ENCODE data around the gene TCN2. TPM values are rescaled to one million over a fixed set of nuclear protein-coding genes. Genes with fewer than 3 reads are reported as not detected.

The TCN2 gene
- total RNA-seq, 2 experiments from 2014 or later: 3.8 TPM; not detected in 1

- Histone ChIP-seq H3K27ac (ENCODE audit: low read depth, low read length, poor library complexity, severe bottlenecking) (no peak overlapping the region), H2AFZ (ENCODE audit: low read length) (peak overlapping the region; percentile 87), H3K4me2 (ENCODE audit: low read length) (peak overlapping the region; percentile 94), H3K79me2 (ENCODE audit: insufficient read depth, low read depth, low read length) (no peaks in the 10 kb centered on the region), H3K4me3 (ENCODE audit: low read depth, low read length, poor library complexity, severe bottlenecking) (peak overlapping the region; percentile 86), H3K9me2 (ENCODE audit: insufficient read depth, low read length) (no peaks in the 10 kb centered on the region), H3K36me3 (ENCODE audit: insufficient read depth, low read length) (no peaks in the 10 kb centered on the region), H3K9me3 (ENCODE audit: low read length) (no peaks in the 10 kb centered on the region), H3K4me1 (ENCODE audit: insufficient read depth, low read length, poor library complexity, severe bottlenecking) (peaks cover 8% of the 10 kb centered on the region), H4K20me1 (ENCODE audit: insufficient read depth, low read length) (no peaks in the 10 kb centered on the region)
- intact Hi-C loops (cut with micrococcal nuclease; ENCODE audit: unreplicated experiment): no loop called here
- no TSS peak for BruUV-seq (replicated peaks)
- TF ChIP-seq, protein P1, sequence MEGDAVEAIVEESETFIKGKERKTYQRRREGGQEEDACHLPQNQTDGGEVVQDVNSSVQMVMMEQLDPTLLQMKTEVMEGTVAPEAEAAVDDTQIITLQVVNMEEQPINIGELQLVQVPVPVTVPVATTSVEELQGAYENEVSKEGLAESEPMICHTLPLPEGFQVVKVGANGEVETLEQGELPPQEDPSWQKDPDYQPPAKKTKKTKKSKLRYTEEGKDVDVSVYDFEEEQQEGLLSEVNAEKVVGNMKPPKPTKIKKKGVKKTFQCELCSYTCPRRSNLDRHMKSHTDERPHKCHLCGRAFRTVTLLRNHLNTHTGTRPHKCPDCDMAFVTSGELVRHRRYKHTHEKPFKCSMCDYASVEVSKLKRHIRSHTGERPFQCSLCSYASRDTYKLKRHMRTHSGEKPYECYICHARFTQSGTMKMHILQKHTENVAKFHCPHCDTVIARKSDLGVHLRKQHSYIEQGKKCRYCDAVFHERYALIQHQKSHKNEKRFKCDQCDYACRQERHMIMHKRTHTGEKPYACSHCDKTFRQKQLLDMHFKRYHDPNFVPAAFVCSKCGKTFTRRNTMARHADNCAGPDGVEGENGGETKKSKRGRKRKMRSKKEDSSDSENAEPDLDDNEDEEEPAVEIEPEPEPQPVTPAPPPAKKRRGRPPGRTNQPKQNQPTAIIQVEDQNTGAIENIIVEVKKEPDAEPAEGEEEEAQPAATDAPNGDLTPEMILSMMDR (conservative IDR thresholded peaks at IDR 0.05; ENCODE audit: low read length): no peak
- TF ChIP-seq EZH2phosphoT487 (IDR thresholded peaks at IDR 0.05; ENCODE audit: borderline replicate concordance, low read depth, low read length): no peak
- CTCF ChIA-PET (ENCODE audit: unreplicated experiment): interaction anchor here (0.7 kb wide), 1 partner anchor 32 kb away, joined by 3 read pairs; no protein-coding TSS in a partner anchor
- POLR2A ChIA-PET: no interaction called here
- DNase-seq (ENCODE audit: low spot score): no peak
These were observed 60.1 kb downstream of the TCN2 start for GRCh38 chr22:30667107-30667493.

- POLR2A ChIA-PET: no interaction called here
- peak within 1 kb of the TSS; percentile 87 for H2AFZ ChIP-seq (ENCODE audit: low read length)
- CTCF ChIA-PET (ENCODE audit: unreplicated experiment): no interaction called here
- peaks cover 8% of the 10 kb centered on the region for H3K4me1 ChIP-seq (ENCODE audit: insufficient read depth, low read length, poor library complexity, severe bottlenecking)
- TF ChIP-seq, protein P1 (conservative IDR thresholded peaks at IDR 0.05; ENCODE audit: low read length): no peak
- TF ChIP-seq EZH2phosphoT487 (IDR thresholded peaks at IDR 0.05; ENCODE audit: borderline replicate concordance, low read depth, low read length): no peak
- DNase-seq (ENCODE audit: low spot score): peak; percentile 87
- peak within 1 kb of the TSS; percentile 94 for H3K4me2 ChIP-seq (ENCODE audit: low read length)
- H3K4me3 ChIP-seq (ENCODE audit: low read depth, low read length, poor library complexity, severe bottlenecking): peak within 1 kb of the TSS; percentile 86
- no peaks in the 10 kb centered on the region for H3K9me2 ChIP-seq (ENCODE audit: insufficient read depth, low read length)
- BruUV-seq (replicated peaks): no TSS peak
- no peaks in the 10 kb centered on the region for H3K79me2 ChIP-seq (ENCODE audit: insufficient read depth, low read depth, low read length)
- intact Hi-C loops (cut with micrococcal nuclease; ENCODE audit: unreplicated experiment): no loop called here
- H3K9me3 ChIP-seq (ENCODE audit: low read length): no peaks in the 10 kb centered on the region
- no peak within 1 kb of the TSS for H3K27ac ChIP-seq (ENCODE audit: low read depth, low read length, poor library complexity, severe bottlenecking)
- H3K36me3 ChIP-seq (ENCODE audit: insufficient read depth, low read length): no peaks in the 10 kb centered on the region
- H4K20me1 ChIP-seq (ENCODE audit: insufficient read depth, low read length): no peaks in the 10 kb centered on the region
These were observed 60.8 kb downstream of the TCN2 start, which contains the start of gene DUSP18 for GRCh38 chr22:30667494-30668385. TSS of gene DUSP18 (minus strand) at chr22:30667875. CDS start at chr22:30664003, 3,872 bp downstream.

DNA sequence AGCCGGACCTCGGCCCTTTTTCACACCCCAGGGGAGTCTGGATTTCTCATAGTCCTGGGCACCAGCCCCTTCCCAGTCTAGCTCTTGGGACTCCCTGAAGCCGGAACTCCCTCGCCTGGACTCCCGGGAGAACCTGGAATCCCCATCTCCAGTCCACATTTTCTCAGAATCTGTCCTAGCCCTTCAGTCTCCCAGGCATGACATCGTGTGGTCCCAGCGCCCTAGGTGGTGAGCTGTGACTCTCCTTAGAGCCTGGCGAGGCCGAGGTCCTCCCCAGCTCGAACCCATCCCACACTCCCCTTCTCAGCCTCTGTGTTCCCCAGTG lies 61.4 kb downstream of the TCN2 start:
- Histone ChIP-seq H3K9me3 (ENCODE audit: low read length) (no peaks in the 10 kb centered on the region), H3K36me3 (ENCODE audit: insufficient read depth, low read length) (no peaks in the 10 kb centered on the region), H3K4me3 (ENCODE audit: low read depth, low read length, poor library complexity, severe bottlenecking) (peak overlapping the region; percentile 86), H3K79me2 (ENCODE audit: insufficient read depth, low read depth, low read length) (no peaks in the 10 kb centered on the region), H3K27ac (ENCODE audit: low read depth, low read length, poor library complexity, severe bottlenecking) (no peak overlapping the region), H3K9me2 (ENCODE audit: insufficient read depth, low read length) (no peaks in the 10 kb centered on the region), H2AFZ (ENCODE audit: low read length) (no peak overlapping the region; the same call in 1 of the 2 replicates), H3K4me2 (ENCODE audit: low read length) (peak overlapping the region; percentile 94), H4K20me1 (ENCODE audit: insufficient read depth, low read length) (no peaks in the 10 kb centered on the region), H3K4me1 (ENCODE audit: insufficient read depth, low read length, poor library complexity, severe bottlenecking) (peaks cover 8% of the 10 kb centered on the region)
- DNase-seq (ENCODE audit: low spot score): no peak
- ChIA-PET POLR2A (no interaction called here), CTCF (ENCODE audit: unreplicated experiment) (no interaction called here)
- BruUV-seq (replicated peaks): no TSS peak
- intact Hi-C loops (cut with micrococcal nuclease; ENCODE audit: unreplicated experiment): no loop called here
- no peak for TF ChIP-seq EZH2phosphoT487 (IDR thresholded peaks at IDR 0.05; ENCODE audit: borderline replicate concordance, low read depth, low read length)
- TF ChIP-seq, protein P1 (conservative IDR thresholded peaks at IDR 0.05; ENCODE audit: low read length): no peak
